Loucy (cell line): ENCODE data around the gene RAN.

Source experiments
- CTCF ChIP-seq: fragments of 200-600 bp; sonication (generic); conservative IDR thresholded peaks from 2 replicates; pipeline ENCODE4 v1.5.1; 2014; ENCODE audit warnings: mild to moderate bottlenecking, antibody characterized with exemption, low read length
- EZH2phosphoT487 ChIP-seq: fragments of 200-600 bp; IDR thresholded peaks from 2 replicates; pipeline ENCODE4 v1.6.1; 2018; ENCODE audit warnings: antibody characterized with exemption, mild to moderate bottlenecking, moderate library complexity, borderline replicate concordance

- TF ChIP-seq CTCF (peak; percentile 81), EZH2phosphoT487 (no peak)
Measured at GRCh38 chr12:130826151-130826801, 45.6 kb upstream of the RAN start.
